Measurements from ENCODE around the gene DAPK3. TPM values are rescaled to one million over a fixed set of nuclear protein-coding genes. Genes with fewer than 3 reads are reported as not detected.

DAPK3 gene
- total RNA-seq, 1 experiment from 2014 or later = 66.6 TPM

GRCh38 chr19:3914199-3914598 is 56.7 kb downstream of the DAPK3 start:
- no peaks in the 10 kb centered on the region for H3K4me1 ChIP-seq (ENCODE audit: control insufficient read depth, insufficient read depth, low read length)
- in situ Hi-C loops (cut with HindIII; ENCODE audit: low pct_unique_long_range_greater_than_20kb, low sequenced_read_pairs) (no loop called here), intact Hi-C loops (cut with micrococcal nuclease; ENCODE audit: unreplicated experiment) (no loop called here)
- no peak for TF ChIP-seq TCF7L2 (IDR thresholded peaks at IDR 0.05; ENCODE audit: low read depth, low read length)
- TF ChIP-seq CTCF (IDR thresholded peaks at IDR 0.05) = no peak
- TF ChIP-seq, protein P1, sequence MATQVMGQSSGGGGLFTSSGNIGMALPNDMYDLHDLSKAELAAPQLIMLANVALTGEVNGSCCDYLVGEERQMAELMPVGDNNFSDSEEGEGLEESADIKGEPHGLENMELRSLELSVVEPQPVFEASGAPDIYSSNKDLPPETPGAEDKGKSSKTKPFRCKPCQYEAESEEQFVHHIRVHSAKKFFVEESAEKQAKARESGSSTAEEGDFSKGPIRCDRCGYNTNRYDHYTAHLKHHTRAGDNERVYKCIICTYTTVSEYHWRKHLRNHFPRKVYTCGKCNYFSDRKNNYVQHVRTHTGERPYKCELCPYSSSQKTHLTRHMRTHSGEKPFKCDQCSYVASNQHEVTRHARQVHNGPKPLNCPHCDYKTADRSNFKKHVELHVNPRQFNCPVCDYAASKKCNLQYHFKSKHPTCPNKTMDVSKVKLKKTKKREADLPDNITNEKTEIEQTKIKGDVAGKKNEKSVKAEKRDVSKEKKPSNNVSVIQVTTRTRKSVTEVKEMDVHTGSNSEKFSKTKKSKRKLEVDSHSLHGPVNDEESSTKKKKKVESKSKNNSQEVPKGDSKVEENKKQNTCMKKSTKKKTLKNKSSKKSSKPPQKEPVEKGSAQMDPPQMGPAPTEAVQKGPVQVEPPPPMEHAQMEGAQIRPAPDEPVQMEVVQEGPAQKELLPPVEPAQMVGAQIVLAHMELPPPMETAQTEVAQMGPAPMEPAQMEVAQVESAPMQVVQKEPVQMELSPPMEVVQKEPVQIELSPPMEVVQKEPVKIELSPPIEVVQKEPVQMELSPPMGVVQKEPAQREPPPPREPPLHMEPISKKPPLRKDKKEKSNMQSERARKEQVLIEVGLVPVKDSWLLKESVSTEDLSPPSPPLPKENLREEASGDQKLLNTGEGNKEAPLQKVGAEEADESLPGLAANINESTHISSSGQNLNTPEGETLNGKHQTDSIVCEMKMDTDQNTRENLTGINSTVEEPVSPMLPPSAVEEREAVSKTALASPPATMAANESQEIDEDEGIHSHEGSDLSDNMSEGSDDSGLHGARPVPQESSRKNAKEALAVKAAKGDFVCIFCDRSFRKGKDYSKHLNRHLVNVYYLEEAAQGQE (IDR thresholded peaks at IDR 0.05; ENCODE audit: insufficient read depth in 1 of 2, low read depth in 2 of 2, low read length in 1 of 2) = no peak
- no peak for TF ChIP-seq POLR2AphosphoS5 (IDR thresholded peaks at IDR 0.05; ENCODE audit: low read depth, low read length)
- no peak for TF ChIP-seq SIN3A (IDR thresholded peaks at IDR 0.05; ENCODE audit: borderline replicate concordance, insufficient read depth, low read depth, low read length)
- ChIA-PET CTCF (no interaction called here), POLR2A (interaction anchor here (0.5 kb wide), 1 partner anchor 218 kb away, joined by 3 read pairs; no protein-coding TSS in a partner anchor)
- no peaks in the 10 kb centered on the region for H3K27me3 ChIP-seq (ENCODE audit: control insufficient read depth, insufficient read depth, low read length)
- no peak for DNase-seq (ENCODE audit: low read depth, low spot score)
- BruUV-seq (replicated peaks) = no TSS peak
- H3K36me3 ChIP-seq (ENCODE audit: control insufficient read depth, insufficient read depth, low read length) = no peaks in the 10 kb centered on the region
- H3K4me3 ChIP-seq (ENCODE audit: low read depth in 2 of 2, low read length in 2 of 2) = no peak overlapping the region
- no peak overlapping the region for H3K27ac ChIP-seq (ENCODE audit: low read length)
- ATAC-seq = no peak
- no peaks in the 10 kb centered on the region for H3K9me3 ChIP-seq (ENCODE audit: control insufficient read depth, insufficient read depth, low read depth, low read length)

DNA sequence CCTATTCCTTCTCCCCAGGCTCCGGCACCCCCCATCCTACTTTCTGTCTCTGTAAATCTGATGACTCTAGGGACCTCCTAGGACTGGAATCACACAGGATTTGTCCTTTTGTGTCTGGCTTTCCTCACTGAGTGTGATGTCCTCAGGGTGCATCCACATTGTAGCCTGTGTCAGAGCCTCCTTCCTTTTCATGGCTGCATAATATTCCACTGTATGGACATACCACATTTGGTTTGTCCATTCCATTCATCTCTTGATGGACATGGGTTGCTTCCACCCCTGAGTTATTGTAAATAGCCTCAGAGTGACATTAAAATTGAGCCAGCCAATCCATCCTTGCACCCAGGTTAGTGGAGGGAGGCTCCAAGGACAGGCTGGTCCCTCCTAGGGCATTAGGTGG is 60.8 kb downstream of the DAPK3 start:
- DNase-seq (ENCODE audit: low read depth, low spot score) = no peak
- H3K9me3 ChIP-seq (ENCODE audit: control insufficient read depth, insufficient read depth, low read depth, low read length) = no peaks in the 10 kb centered on the region
- no peak for ATAC-seq
- ChIA-PET POLR2A (no interaction called here), CTCF (no interaction called here)
- no peaks in the 10 kb centered on the region for H3K4me1 ChIP-seq (ENCODE audit: control insufficient read depth, insufficient read depth, low read length)
- no TSS peak for BruUV-seq (replicated peaks)
- H3K4me3 ChIP-seq (ENCODE audit: low read depth in 2 of 2, low read length in 2 of 2) = no peak overlapping the region
- no peaks in the 10 kb centered on the region for H3K27me3 ChIP-seq (ENCODE audit: control insufficient read depth, insufficient read depth, low read length)
- H3K36me3 ChIP-seq (ENCODE audit: control insufficient read depth, insufficient read depth, low read length) = no peaks in the 10 kb centered on the region
- in situ Hi-C loops (cut with HindIII; ENCODE audit: low pct_unique_long_range_greater_than_20kb, low sequenced_read_pairs) = no loop called here
- TF ChIP-seq SIN3A (IDR thresholded peaks at IDR 0.05; ENCODE audit: borderline replicate concordance, insufficient read depth, low read depth, low read length) (no peak), POLR2AphosphoS5 (IDR thresholded peaks at IDR 0.05; ENCODE audit: low read depth, low read length) (no peak), TCF7L2 (IDR thresholded peaks at IDR 0.05; ENCODE audit: low read depth, low read length) (no peak), CTCF (IDR thresholded peaks at IDR 0.05) (no peak)
- TF ChIP-seq, protein P1 (IDR thresholded peaks at IDR 0.05; ENCODE audit: insufficient read depth in 1 of 2, low read depth in 2 of 2, low read length in 1 of 2) = no peak
- intact Hi-C loops (cut with micrococcal nuclease; ENCODE audit: unreplicated experiment) = no loop called here
- H3K27ac ChIP-seq (ENCODE audit: low read length) = no peak overlapping the region

Small RNAs within 50 kb of the gene (microRNA-seq; reads per million reads assigned to microRNA genes)
- not detected for gene MIR637 (ENCODE audit: unreplicated experiment)

Other genes starting within 250 kb of the DAPK3 start
- gene APBA3, start 209.4 kb downstream of the DAPK3 start, total RNA-seq (2021; ENCODE audit: unreplicated experiment) = 34.0 TPM
- gene MRPL54, start 208.4 kb downstream of the DAPK3 start, total RNA-seq (2021; ENCODE audit: unreplicated experiment) = 42.8 TPM
- gene RAX2, start 198.9 kb downstream of the DAPK3 start, total RNA-seq (2021; ENCODE audit: unreplicated experiment) = not detected
- gene MATK, start 184.7 kb downstream of the DAPK3 start, total RNA-seq (2021; ENCODE audit: unreplicated experiment) = 0.21 TPM
- gene ZFR2, start 102.1 kb downstream of the DAPK3 start, total RNA-seq (2021; ENCODE audit: unreplicated experiment) = 0.74 TPM
- 0.15 TPM for gene ATCAY, start 90.4 kb downstream of the DAPK3 start, total RNA-seq (2021; ENCODE audit: unreplicated experiment)
- 0.21 TPM for gene NMRK2, start 38.0 kb downstream of the DAPK3 start, total RNA-seq (2021; ENCODE audit: unreplicated experiment)
- 1,391 TPM for gene EEF2, start 14.4 kb upstream of the DAPK3 start, total RNA-seq (2021; ENCODE audit: unreplicated experiment)
- gene PIAS4, start 36.6 kb upstream of the DAPK3 start, total RNA-seq (2021; ENCODE audit: unreplicated experiment) = 36.7 TPM
- gene ZBTB7A, start 95.8 kb upstream of the DAPK3 start, total RNA-seq (2021; ENCODE audit: unreplicated experiment) = 48.0 TPM
- gene MAP2K2, start 153.0 kb upstream of the DAPK3 start, total RNA-seq (2021; ENCODE audit: unreplicated experiment) = 151 TPM
- gene CREB3L3, start 182.5 kb upstream of the DAPK3 start, total RNA-seq (2021; ENCODE audit: unreplicated experiment) = not detected
- 19.8 TPM for gene SIRT6, start 211.5 kb upstream of the DAPK3 start, total RNA-seq (2021; ENCODE audit: unreplicated experiment)
- 0.26 TPM for gene ANKRD24, start 211.6 kb upstream of the DAPK3 start, total RNA-seq (2021; ENCODE audit: unreplicated experiment)